ENCODE measurements around the gene RFNG. TPM values are rescaled to one million over a fixed set of nuclear protein-coding genes. Genes with fewer than 3 reads are reported as not detected.
"Not testable (repeated sequence)": the region's sequence is repeated elsewhere in the genome, so short reads cannot be mapped to it uniquely, and the experiment has no call there.

Gene RFNG
- total and polyA plus RNA-seq, 12 donors: 21.2 to 78.0 (median 47.4) TPM

DNA sequence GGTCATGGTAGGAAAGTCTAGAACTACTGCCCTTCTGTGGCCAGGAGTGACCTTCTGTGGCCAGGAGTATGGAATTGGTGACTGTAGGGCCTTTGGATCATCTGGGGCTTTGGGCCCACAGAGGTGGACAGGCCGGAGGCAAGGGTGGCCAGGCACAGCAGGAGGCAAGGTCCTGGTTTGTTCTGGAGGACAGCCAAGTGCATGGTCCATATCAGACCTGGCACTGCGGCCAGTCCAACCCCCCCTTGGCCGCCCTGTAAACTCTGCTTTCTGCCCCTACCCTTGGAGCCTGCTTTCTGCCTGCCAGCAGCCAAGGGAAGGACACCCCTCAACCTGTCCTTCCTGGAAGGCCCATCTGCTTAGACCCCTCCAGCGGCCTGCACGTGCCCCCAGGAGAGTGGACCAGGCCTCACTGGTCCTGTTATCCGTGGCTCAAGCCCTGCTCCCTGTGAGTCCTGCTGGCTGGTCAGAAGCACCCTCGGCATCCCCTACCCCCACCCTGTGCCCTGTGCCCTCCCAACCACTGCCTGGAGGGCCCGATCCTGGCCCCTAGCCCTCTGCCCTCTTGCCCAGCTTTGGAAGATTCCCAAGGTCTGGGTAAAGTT, 11.8 kb downstream of the RFNG start:
- Histone ChIP-seq H3K9me3 (replicated peaks in 1 of 3) (no peaks in the 10 kb centered on the region), H3K27me3 (no peaks in the 10 kb centered on the region), H3K4me3 (no peak overlapping the region), H3K36me3 (replicated peaks in 1 of 2) (no peaks in the 10 kb centered on the region), H3K27ac (no peak overlapping the region), H3K4me1 (replicated peaks in 1 of 2) (peaks cover 14% of the 10 kb centered on the region in 2 donors)
- no peak for DNase-seq
- 83 to 97% (median 95%) methylated on average over 2 to 8 of the region's 8 CpGs for WGBS, 4 donors
- intact Hi-C loops (cut with DNase I): loop anchor here in 1 of 2 donors (10.0 kb wide), 1 partner anchor 275 kb away; the partner anchor contains the start of gene CD7
- TF ChIP-seq, protein P1, sequence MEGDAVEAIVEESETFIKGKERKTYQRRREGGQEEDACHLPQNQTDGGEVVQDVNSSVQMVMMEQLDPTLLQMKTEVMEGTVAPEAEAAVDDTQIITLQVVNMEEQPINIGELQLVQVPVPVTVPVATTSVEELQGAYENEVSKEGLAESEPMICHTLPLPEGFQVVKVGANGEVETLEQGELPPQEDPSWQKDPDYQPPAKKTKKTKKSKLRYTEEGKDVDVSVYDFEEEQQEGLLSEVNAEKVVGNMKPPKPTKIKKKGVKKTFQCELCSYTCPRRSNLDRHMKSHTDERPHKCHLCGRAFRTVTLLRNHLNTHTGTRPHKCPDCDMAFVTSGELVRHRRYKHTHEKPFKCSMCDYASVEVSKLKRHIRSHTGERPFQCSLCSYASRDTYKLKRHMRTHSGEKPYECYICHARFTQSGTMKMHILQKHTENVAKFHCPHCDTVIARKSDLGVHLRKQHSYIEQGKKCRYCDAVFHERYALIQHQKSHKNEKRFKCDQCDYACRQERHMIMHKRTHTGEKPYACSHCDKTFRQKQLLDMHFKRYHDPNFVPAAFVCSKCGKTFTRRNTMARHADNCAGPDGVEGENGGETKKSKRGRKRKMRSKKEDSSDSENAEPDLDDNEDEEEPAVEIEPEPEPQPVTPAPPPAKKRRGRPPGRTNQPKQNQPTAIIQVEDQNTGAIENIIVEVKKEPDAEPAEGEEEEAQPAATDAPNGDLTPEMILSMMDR (IDR thresholded peaks at IDR 0.05): no peak
- no peak for TF ChIP-seq POLR2A (IDR thresholded peaks at IDR 0.05)

DNA sequence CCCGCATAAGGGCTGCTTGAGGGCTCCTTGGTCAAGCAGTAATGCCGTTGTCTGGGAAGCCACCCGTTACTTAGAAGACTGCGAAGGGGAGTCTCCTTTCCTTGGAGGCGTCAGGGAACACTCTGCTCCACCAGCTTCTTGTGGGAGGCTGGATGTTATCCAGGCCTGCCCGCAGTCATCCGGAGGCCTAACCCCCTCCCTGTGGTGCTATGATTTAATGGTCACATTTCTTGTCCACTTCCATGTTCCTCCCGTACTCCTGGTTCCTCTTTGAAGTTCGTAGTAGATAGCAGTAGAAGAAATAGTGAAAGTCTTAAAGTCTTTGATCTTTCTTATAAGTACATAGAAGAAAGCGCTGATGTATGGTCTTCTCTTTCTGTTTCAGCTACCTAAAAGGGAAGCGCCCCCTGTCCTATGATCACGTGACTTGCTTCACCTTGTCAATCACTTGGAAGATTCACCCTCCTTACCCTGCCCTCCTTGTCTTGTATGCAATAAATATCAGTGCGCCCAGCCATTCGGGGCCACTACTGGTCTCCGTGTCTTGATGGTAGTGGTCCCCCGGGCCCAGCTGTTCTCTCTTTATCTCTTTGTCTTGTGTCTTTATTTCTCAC, 12.7 kb downstream of the RFNG start:
- intact Hi-C loops (cut with DNase I): loop anchor here in 1 of 2 donors (10.0 kb wide), 1 partner anchor 276 kb away; the partner anchor contains the start of gene CD7
- not testable (repeated sequence) for DNase-seq

DNA sequence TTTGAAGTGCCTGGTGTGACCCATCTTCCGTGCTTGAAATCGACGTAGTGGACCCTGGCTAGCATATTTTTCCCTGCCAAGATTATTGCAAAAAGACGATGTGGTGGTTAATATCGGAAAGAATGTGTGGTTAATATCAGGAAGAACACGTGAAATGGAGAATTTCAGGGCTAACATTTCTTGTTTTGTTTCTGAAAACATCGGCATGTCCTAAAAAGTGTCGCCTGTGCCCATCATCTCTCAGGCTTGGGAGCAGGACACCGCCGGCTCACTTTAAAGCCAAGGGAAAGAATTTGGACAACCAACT, 13.8 kb downstream of the RFNG start:
- Histone ChIP-seq H3K9me3 (replicated peaks in 1 of 3) (no peaks in the 10 kb centered on the region), H3K4me1 (replicated peaks in 1 of 2) (peaks cover 14% of the 10 kb centered on the region in 2 donors), H3K4me3 (peak overlapping the region in 2 of 4 donors; percentile 55 to 69), H3K27me3 (no peaks in the 10 kb centered on the region), H3K36me3 (replicated peaks in 1 of 2) (no peaks in the 10 kb centered on the region), H3K27ac (peak overlapping the region; percentile 90 to 99 (median 93))
- 4 to 8% (median 7%) methylated on average over 10 of the region's 10 CpGs for WGBS, 4 donors
- intact Hi-C loops (cut with DNase I): loop anchor here in 1 of 2 donors (10.0 kb wide), 1 partner anchor 277 kb away; the partner anchor contains the start of gene CD7
- DNase-seq: no peak
- TF ChIP-seq, protein P1 (IDR thresholded peaks at IDR 0.05): no peak
- no peak for TF ChIP-seq POLR2A (IDR thresholded peaks at IDR 0.05)

More for the DNA sequence above, 12.7 kb downstream of the RFNG start:
- not testable (repeated sequence) for H3K36me3 ChIP-seq (replicated peaks in 1 of 2); H3K4me3 ChIP-seq; H3K9me3 ChIP-seq (replicated peaks in 1 of 3); H3K27me3 ChIP-seq; H3K27ac ChIP-seq
- WGBS, 4 donors: 79 to 82% (median 81%) methylated on average over 16 of the region's 16 CpGs
- H3K4me1 ChIP-seq (replicated peaks in 1 of 2): peaks cover 14% of the 10 kb centered on the region in 2 donors

DNA sequence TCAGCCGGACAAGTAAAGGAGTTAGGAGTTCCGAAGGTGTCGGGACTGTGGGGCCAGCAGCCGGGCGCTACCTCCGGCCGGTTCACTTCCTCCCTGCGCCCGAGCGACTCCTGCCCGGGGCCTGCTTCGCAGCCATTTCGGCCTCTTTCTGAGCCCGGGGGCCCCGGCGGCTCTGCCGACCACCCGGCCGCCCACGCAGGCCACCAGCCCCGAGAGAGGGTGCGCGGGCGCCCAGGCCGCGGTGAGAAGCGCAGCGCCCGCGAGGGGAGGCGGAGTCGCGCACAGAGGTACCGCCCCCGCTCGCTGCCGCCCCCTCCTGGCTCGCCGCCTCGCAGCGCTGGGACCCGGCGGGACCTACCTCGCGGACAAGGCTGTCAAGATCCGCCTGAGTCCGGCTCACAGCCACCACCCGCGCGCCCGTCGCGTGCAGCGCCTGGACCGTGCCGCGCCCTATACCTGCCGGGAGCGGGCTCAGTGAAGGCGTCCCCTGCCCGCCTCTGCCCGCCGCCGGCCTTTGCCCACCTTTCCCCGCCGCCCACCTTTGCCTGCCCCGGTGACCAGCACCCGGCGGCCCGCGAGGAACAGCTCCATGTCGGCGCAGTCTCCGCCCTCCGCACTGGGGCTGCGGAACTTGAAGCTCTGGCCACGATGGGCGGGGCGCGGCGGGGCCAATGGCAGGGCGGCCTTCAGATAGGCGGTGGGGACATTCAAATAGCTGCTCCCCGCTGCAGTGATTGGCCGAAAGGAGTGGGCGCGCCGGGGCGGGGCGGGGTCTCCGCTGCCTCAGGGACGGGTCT, 14.3 kb downstream of the RFNG start, which contains the start of gene DCXR:
DCXR (minus strand) TSS at position 606 of the 797 bp plus-strand sequence; CDS start at position 591, 15 bp downstream.
- H3K4me1 ChIP-seq (replicated peaks in 1 of 2): peaks cover 14% of the 10 kb centered on the region in 2 donors
- TF ChIP-seq, protein P1 (IDR thresholded peaks at IDR 0.05): peak; percentile 21 to 85 (median 58)
- peak; percentile 73 to 91 for TF ChIP-seq POLR2A (IDR thresholded peaks at IDR 0.05)
- peak within 1 kb of the TSS in 3 of 4 donors; percentile 33 to 69 (median 55) for H3K4me3 ChIP-seq
- WGBS, 4 donors: 0 to 1% (median 0%) methylated on average over 2 to 92 of the region's 92 CpGs
- intact Hi-C loops (cut with DNase I): loop anchor here in 1 of 2 donors (10.0 kb wide), 1 partner anchor 278 kb away; the partner anchor contains the start of gene CD7
- DNase-seq: peak; percentile 95 to 98 (median 97)
- no peaks in the 10 kb centered on the region for H3K9me3 ChIP-seq (replicated peaks in 1 of 3)
- H3K27me3 ChIP-seq: no peaks in the 10 kb centered on the region
- H3K27ac ChIP-seq: peak within 1 kb of the TSS; percentile 90 to 99 (median 93)
- H3K36me3 ChIP-seq (replicated peaks in 1 of 2): no peaks in the 10 kb centered on the region

Measured in adrenal gland (tissue), 12 donors.